Measurements from ENCODE around the gene ABCF3. TPM values are rescaled to one million over a fixed set of nuclear protein-coding genes. Genes with fewer than 3 reads are reported as not detected.

ABCF3 gene
- total and polyA plus RNA-seq, 2 of the 13 experiments (the other 11 are each of a cell fraction or from before 2014, with no cell fraction given) = 38.8 to 46.5 TPM

DNA sequence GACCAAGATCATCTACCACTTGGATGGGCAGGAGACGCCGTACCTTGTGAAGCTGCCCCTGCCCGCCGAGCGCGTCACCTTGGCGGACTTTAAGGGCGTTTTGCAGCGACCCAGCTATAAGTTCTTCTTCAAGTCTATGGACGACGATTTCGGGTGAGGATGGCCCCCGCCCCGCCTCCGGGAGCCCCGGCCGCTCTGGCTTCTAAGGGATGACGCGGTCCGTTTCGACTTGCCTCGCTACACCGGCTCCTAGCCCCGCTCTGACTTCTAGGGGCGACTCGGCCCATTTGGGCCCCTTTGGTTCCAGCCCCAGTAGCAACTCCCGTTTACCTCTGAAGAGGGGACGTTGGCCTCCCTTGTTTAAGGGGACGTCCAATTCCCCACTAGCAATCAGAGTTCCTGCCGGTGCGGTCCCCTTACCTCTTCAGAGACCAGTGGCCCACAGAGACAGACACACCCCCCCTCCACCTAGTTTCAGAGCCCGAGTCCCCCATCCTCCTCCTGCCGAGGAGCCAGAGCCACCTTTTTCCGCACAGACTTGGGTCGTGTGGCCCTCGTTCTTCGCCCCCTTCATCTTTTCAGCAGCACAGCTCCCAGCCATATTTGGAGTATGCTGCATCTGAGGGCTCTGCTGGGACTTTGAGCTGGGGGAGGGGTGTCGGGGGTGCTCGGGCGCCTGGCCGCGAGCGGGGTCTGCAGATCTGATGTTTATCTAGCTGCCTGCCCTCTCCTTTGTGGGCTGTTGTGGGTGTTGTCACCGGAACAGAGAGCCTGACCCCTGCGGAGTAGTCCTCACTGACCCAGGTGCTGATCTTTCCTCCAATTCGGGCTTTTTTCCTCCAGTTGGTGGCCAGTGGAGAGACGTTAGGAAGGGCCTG lies 30.1 kb upstream of the ABCF3 start (continued):
- TF ChIP-seq, protein P1, sequence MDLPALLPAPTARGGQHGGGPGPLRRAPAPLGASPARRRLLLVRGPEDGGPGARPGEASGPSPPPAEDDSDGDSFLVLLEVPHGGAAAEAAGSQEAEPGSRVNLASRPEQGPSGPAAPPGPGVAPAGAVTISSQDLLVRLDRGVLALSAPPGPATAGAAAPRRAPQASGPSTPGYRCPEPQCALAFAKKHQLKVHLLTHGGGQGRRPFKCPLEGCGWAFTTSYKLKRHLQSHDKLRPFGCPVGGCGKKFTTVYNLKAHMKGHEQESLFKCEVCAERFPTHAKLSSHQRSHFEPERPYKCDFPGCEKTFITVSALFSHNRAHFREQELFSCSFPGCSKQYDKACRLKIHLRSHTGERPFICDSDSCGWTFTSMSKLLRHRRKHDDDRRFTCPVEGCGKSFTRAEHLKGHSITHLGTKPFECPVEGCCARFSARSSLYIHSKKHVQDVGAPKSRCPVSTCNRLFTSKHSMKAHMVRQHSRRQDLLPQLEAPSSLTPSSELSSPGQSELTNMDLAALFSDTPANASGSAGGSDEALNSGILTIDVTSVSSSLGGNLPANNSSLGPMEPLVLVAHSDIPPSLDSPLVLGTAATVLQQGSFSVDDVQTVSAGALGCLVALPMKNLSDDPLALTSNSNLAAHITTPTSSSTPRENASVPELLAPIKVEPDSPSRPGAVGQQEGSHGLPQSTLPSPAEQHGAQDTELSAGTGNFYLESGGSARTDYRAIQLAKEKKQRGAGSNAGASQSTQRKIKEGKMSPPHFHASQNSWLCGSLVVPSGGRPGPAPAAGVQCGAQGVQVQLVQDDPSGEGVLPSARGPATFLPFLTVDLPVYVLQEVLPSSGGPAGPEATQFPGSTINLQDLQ (CRISPR knock-in tag; IDR thresholded peaks at IDR 0.05) = peak; percentile 79; the same call in 1 of the 2 replicates
- TF ChIP-seq ZNF772 (CRISPR knock-in tag; IDR thresholded peaks at IDR 0.05) = 0 out of 2 replicates have a peak, but pooled peaks have one; percentile 26
- TF ChIP-seq MED13 (CRISPR knock-in tag; IDR thresholded peaks at IDR 0.05) = no peak
- 0 out of 2 replicates have a peak, but pooled peaks have one; percentile 17 for TF ChIP-seq MEF2D (CRISPR knock-in tag; IDR thresholded peaks at IDR 0.05)
- TF ChIP-seq TAF15 (IDR thresholded peaks at IDR 0.05; ENCODE audit: low read depth, low read length, poor library complexity, severe bottlenecking) = peak; percentile 60
- TF ChIP-seq ZNF407 (CRISPR knock-in tag; IDR thresholded peaks at IDR 0.05; ENCODE audit: not compliant biosample characterization) = no peak
- peak; percentile 68 for TF ChIP-seq HNF4A (CRISPR knock-in tag; IDR thresholded peaks at IDR 0.05)
- no peak for TF ChIP-seq WIZ (CRISPR knock-in tag; IDR thresholded peaks at IDR 0.05)
- TF ChIP-seq YY1 (IDR thresholded peaks at IDR 0.05; ENCODE audit: insufficient read depth, insufficient replicate concordance, low read depth, low read length) = peak; percentile 76
- peak; percentile 31; the same call in 1 of the 2 replicates for TF ChIP-seq HNF1B (CRISPR knock-in tag; IDR thresholded peaks at IDR 0.05)
- TF ChIP-seq ZNF564 (CRISPR knock-in tag; IDR thresholded peaks at IDR 0.05) = 0 out of 2 replicates have a peak, but pooled peaks have one; percentile 58

Measured in HepG2 (cell line).